ENCODE results near the gene TNFRSF18. TPM values are rescaled to one million over a fixed set of nuclear protein-coding genes. Genes with fewer than 3 reads are reported as not detected.
"Not testable (repeated sequence)": the region's sequence is repeated elsewhere in the genome, so short reads cannot be mapped to it uniquely, and the experiment has no call there.

TNFRSF18 gene
- total RNA-seq, 1 donor from 2014 or later: not detected

DNA sequence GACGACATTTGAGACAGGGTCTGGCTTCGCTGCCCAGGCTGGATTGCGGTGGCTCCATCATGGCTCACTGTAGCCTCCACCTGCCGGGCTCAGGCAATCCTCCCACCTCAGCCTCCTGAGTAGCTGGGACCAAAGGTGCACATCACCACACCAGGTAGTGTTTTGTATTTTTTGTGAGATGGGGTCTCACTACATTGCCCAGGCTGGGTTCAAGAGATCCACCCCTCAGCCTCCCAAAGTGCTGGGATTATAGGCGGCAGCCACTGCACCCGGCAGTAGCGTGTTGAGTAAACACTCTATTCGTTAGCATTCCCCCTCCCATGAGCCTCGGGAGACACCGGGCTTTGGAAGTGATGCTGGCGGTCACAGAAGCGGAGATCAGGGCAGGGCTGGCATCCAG is 46.9 kb upstream of the TNFRSF18 start:
- Mint-ChIP-seq H3K4me1 (ENCODE audit: low read depth) (peaks cover 3% of the 10 kb centered on the region), H3K27ac (ENCODE audit: unreplicated experiment) (no peak overlapping the region), H3K4me3 (ENCODE audit: unreplicated experiment) (no peak overlapping the region), H3K9me3 (ENCODE audit: low read depth) (no peaks in the 10 kb centered on the region), H3K27me3 (ENCODE audit: low read depth) (no peaks in the 10 kb centered on the region), H3K36me3 (ENCODE audit: low read depth) (peaks cover 15% of the 10 kb centered on the region)
- no peak for TF ChIP-seq CTCF (IDR thresholded peaks at IDR 0.05)
- DNase-seq (ENCODE audit: low spot score): no peak

GRCh38 chr1:1250786-1251284 is 44.4 kb upstream of the TNFRSF18 start:
- DNase-seq (ENCODE audit: low spot score): no peak
- Mint-ChIP-seq H3K36me3 (ENCODE audit: low read depth) (peaks cover 8% of the 10 kb centered on the region), H3K4me1 (ENCODE audit: low read depth) (peaks cover 3% of the 10 kb centered on the region)

GRCh38 chr1:1248009-1248913 is 41.9 kb upstream of the TNFRSF18 start:
- not testable (repeated sequence) for H3K27me3 Mint-ChIP-seq (ENCODE audit: low read depth); H3K36me3 Mint-ChIP-seq (ENCODE audit: low read depth); H3K9me3 Mint-ChIP-seq (ENCODE audit: low read depth); DNase-seq (ENCODE audit: low spot score); H3K4me1 Mint-ChIP-seq (ENCODE audit: low read depth); H3K27ac Mint-ChIP-seq (ENCODE audit: unreplicated experiment); H3K4me3 Mint-ChIP-seq (ENCODE audit: unreplicated experiment)

More at GRCh38 chr1:1250786-1251284, 44.4 kb upstream of the TNFRSF18 start:
- Mint-ChIP-seq H3K27me3 (ENCODE audit: low read depth) (no peaks in the 10 kb centered on the region), H3K27ac (ENCODE audit: unreplicated experiment) (no peak overlapping the region), H3K9me3 (ENCODE audit: low read depth) (no peaks in the 10 kb centered on the region), H3K4me3 (ENCODE audit: unreplicated experiment) (no peak overlapping the region)
- no peak for TF ChIP-seq CTCF (IDR thresholded peaks at IDR 0.05)

DNA sequence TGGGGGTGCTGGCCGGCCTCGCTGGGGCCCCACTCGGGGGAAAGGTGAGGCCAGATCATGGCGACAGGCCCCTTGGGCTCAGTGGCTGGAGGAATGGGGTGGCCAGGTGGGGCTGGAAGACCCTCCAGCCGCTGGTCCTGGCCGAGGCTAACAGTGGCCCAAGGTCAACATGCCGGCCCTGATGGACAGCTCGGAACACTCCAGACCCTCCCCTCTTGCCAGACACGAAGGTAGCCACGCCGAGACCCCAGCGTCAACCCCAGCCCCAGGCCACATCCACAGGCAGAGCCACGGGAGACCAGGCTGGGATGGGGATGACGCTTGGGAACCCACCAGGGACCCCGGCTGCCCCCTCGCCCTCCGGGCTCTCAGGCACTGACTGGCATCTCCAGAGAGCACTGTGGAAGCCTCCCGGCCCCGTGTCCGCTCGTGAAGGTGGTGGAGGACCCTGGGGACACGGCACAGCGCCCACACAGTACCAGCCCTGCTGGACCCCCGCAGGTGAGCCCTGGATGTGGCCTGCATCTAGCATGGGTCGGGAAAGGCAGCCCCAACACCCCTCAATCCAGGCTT is 41.0 kb upstream of the TNFRSF18 start:
- Mint-ChIP-seq H3K27me3 (ENCODE audit: low read depth) (no peaks in the 10 kb centered on the region), H3K4me3 (ENCODE audit: unreplicated experiment) (no peak overlapping the region), H3K9me3 (ENCODE audit: low read depth) (no peaks in the 10 kb centered on the region), H3K4me1 (ENCODE audit: low read depth) (peaks cover 3% of the 10 kb centered on the region), H3K27ac (ENCODE audit: unreplicated experiment) (no peak overlapping the region), H3K36me3 (ENCODE audit: low read depth) (peaks cover 1% of the 10 kb centered on the region)
- peak; percentile 91 for DNase-seq (ENCODE audit: low spot score)
- TF ChIP-seq CTCF (IDR thresholded peaks at IDR 0.05): no peak

GRCh38 chr1:1246577-1247340 is 40.4 kb upstream of the TNFRSF18 start, which contains the start of gene C1QTNF12:
TSS of gene C1QTNF12 (minus strand) at chr1:1246722. CDS start at chr1:1246690, 32 bp downstream.
- TF ChIP-seq CTCF (IDR thresholded peaks at IDR 0.05): no peak

More at GRCh38 chr1:1246577-1247340, 40.4 kb upstream of the TNFRSF18 start, which contains the start of gene C1QTNF12:
- DNase-seq (ENCODE audit: low spot score): no peak
- no peak within 1 kb of the TSS for H3K27ac Mint-ChIP-seq (ENCODE audit: unreplicated experiment)
- no peaks in the 10 kb centered on the region for H3K36me3 Mint-ChIP-seq (ENCODE audit: low read depth)
- peaks cover 3% of the 10 kb centered on the region for H3K4me1 Mint-ChIP-seq (ENCODE audit: low read depth)
- no peak within 1 kb of the TSS for H3K4me3 Mint-ChIP-seq (ENCODE audit: unreplicated experiment)
- no peaks in the 10 kb centered on the region for H3K27me3 Mint-ChIP-seq (ENCODE audit: low read depth)
- no peaks in the 10 kb centered on the region for H3K9me3 Mint-ChIP-seq (ENCODE audit: low read depth)

Measured in chondrocyte (in vitro differentiated cells).